ENCODE results near the gene MMADHC. TPM values are rescaled to one million over a fixed set of nuclear protein-coding genes. Genes with fewer than 3 reads are reported as not detected.

Gene MMADHC
- total RNA-seq, 4 donors from 2014 or later: 140 to 205 (median 169) TPM

- DNase-seq (no peak), ATAC-seq (no peak)
- Histone ChIP-seq H3K36me3 (no peaks in the 10 kb centered on the region), H3K27me3 (no peaks in the 10 kb centered on the region), H3K4me3 (no peak overlapping the region), H3K27ac (no peak overlapping the region), H3K4me1 (peaks cover 0 to 5% of the 10 kb centered on the region in 2 donors), H3K9me3 (no peaks in the 10 kb centered on the region)
- TF ChIP-seq POLR2A (IDR thresholded peaks at IDR 0.05) (no peak), CTCF (IDR thresholded peaks at IDR 0.05 in 4 of 5, conservative IDR thresholded peaks at IDR 0.05 in 1 of 5) (no peak)
- in situ Hi-C loops (cut with MboI; ENCODE audit: low sequenced_read_pairs in 4 of 4): no loop called here
- intact Hi-C loops (cut with DNase I; ENCODE audit: low total_unique reads): no loop called here
Measured at GRCh38 chr2:149627111-149627801, 39.7 kb upstream of the MMADHC start.

GRCh38 chr2:149625671-149626070 lies 38.1 kb upstream of the MMADHC start:
- intact Hi-C loops (cut with DNase I; ENCODE audit: low total_unique reads) (no loop called here), in situ Hi-C loops (cut with MboI; ENCODE audit: low sequenced_read_pairs in 4 of 4) (no loop called here)
- Histone ChIP-seq H3K4me3 (no peak overlapping the region), H3K36me3 (no peaks in the 10 kb centered on the region), H3K4me1 (peaks cover 0 to 5% of the 10 kb centered on the region in 2 donors), H3K27ac (no peak overlapping the region), H3K9me3 (no peaks in the 10 kb centered on the region), H3K27me3 (no peaks in the 10 kb centered on the region)
- ATAC-seq (no peak), DNase-seq (no peak)
- TF ChIP-seq CTCF (IDR thresholded peaks at IDR 0.05 in 4 of 5, conservative IDR thresholded peaks at IDR 0.05 in 1 of 5) (no peak), POLR2A (IDR thresholded peaks at IDR 0.05) (no peak)

- H3K27ac ChIP-seq: no peak overlapping the region
- peaks cover 0 to 5% of the 10 kb centered on the region in 2 donors for H3K4me1 ChIP-seq
- H3K4me3 ChIP-seq: no peak overlapping the region
- no peaks in the 10 kb centered on the region for H3K36me3 ChIP-seq
- in situ Hi-C loops (cut with MboI; ENCODE audit: low sequenced_read_pairs in 4 of 4) (no loop called here), intact Hi-C loops (cut with DNase I; ENCODE audit: low total_unique reads) (no loop called here)
- DNase-seq (no peak), ATAC-seq (no peak)
- no peak for TF ChIP-seq POLR2A (IDR thresholded peaks at IDR 0.05)
- no peak for TF ChIP-seq CTCF (IDR thresholded peaks at IDR 0.05 in 4 of 5, conservative IDR thresholded peaks at IDR 0.05 in 1 of 5)
- no peaks in the 10 kb centered on the region for H3K27me3 ChIP-seq
- H3K9me3 ChIP-seq: no peaks in the 10 kb centered on the region
Measured at GRCh38 chr2:149625271-149625670, 37.7 kb upstream of the MMADHC start.

- TF ChIP-seq POLR2A (IDR thresholded peaks at IDR 0.05) (no peak), CTCF (IDR thresholded peaks at IDR 0.05 in 4 of 5, conservative IDR thresholded peaks at IDR 0.05 in 1 of 5) (no peak)
- intact Hi-C loops (cut with DNase I; ENCODE audit: low total_unique reads) (no loop called here), in situ Hi-C loops (cut with MboI; ENCODE audit: low sequenced_read_pairs in 4 of 4) (loop anchor here in 2 of 4 donors (25.0 kb wide), 2 partner anchors 1415 to 1440 kb away; no protein-coding TSS in a partner anchor)
- no peaks in the 10 kb centered on the region for H3K9me3 ChIP-seq
- DNase-seq: no peak
- H3K27me3 ChIP-seq: no peaks in the 10 kb centered on the region
- no peak overlapping the region for H3K27ac ChIP-seq
- peaks cover 0 to 5% of the 10 kb centered on the region in 2 donors for H3K4me1 ChIP-seq
- no peak for ATAC-seq
- no peak overlapping the region for H3K4me3 ChIP-seq
- H3K36me3 ChIP-seq: no peaks in the 10 kb centered on the region
Measured at GRCh38 chr2:149622343-149622742, 34.8 kb upstream of the MMADHC start.

Data from gastrocnemius medialis (tissue), 4 donors.